ENCODE measurements around the gene ABHD6. TPM values are rescaled to one million over a fixed set of nuclear protein-coding genes. Genes with fewer than 3 reads are reported as not detected.

ABHD6 gene
- total RNA-seq, 1 experiment from 2014 or later, result 2.2 TPM

DNA sequence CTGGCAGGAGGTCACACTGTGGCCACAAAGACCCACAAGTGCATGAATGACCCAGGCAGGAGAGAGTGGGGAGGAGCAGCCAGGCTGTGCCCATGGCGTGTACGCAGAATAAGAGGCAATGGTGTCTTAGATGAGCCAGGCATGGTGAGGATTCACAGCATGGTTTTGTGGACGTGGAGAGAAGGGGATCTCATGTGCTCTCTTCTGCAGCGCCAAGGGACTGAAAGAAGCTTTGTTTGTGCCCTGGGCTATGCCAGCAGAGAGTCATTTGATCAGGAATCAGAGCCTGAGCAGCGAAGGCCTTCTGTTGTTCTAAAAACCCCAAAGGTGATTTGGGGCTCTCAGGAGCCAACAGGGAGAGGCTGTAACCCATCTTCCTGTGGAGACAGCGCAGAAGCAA is 49.8 kb downstream of the ABHD6 start:
- H3K27ac ChIP-seq (ENCODE audit: insufficient read length, low read depth, low read length), result no peak overlapping the region
- no peak overlapping the region for H4K91ac ChIP-seq (ENCODE audit: insufficient read length, low read depth, low read length)
- no peaks in the 10 kb centered on the region for H3K79me1 ChIP-seq (ENCODE audit: insufficient read depth, low read depth, low read length, poor library complexity, severe bottlenecking)
- no peak overlapping the region for H3K56ac ChIP-seq (ENCODE audit: insufficient read length, low read depth, low read length)
- H3K27me3 Mint-ChIP-seq (ENCODE audit: low read depth), result no peaks in the 10 kb centered on the region
- no peak overlapping the region for H3T11ph ChIP-seq (ENCODE audit: low read length)
- no peak overlapping the region for H3K4me3 Mint-ChIP-seq
- TF ChIP-seq, protein P1, sequence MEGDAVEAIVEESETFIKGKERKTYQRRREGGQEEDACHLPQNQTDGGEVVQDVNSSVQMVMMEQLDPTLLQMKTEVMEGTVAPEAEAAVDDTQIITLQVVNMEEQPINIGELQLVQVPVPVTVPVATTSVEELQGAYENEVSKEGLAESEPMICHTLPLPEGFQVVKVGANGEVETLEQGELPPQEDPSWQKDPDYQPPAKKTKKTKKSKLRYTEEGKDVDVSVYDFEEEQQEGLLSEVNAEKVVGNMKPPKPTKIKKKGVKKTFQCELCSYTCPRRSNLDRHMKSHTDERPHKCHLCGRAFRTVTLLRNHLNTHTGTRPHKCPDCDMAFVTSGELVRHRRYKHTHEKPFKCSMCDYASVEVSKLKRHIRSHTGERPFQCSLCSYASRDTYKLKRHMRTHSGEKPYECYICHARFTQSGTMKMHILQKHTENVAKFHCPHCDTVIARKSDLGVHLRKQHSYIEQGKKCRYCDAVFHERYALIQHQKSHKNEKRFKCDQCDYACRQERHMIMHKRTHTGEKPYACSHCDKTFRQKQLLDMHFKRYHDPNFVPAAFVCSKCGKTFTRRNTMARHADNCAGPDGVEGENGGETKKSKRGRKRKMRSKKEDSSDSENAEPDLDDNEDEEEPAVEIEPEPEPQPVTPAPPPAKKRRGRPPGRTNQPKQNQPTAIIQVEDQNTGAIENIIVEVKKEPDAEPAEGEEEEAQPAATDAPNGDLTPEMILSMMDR (conservative IDR thresholded peaks at IDR 0.05), result no peak
- peaks cover 3 to 17% (median 12%) of the 10 kb centered on the region in 3 experiments; a peak in 5 of 7 replicates for H3K36me3 Mint-ChIP-seq (ENCODE audit: insufficient read depth in 1 of 3, low read depth in 3 of 3)
- no peak overlapping the region for H2BK20ac ChIP-seq (ENCODE audit: low read depth, low read length, poor library complexity, severe bottlenecking)
- H3K79me2 ChIP-seq (ENCODE audit: insufficient read depth, low read length), result no peaks in the 10 kb centered on the region
- no peaks in the 10 kb centered on the region for H3K4me1 Mint-ChIP-seq
- H3K9me3 Mint-ChIP-seq, result peaks cover 14 to 18% of the 10 kb centered on the region in 2 experiments; a peak in 4 of 5 replicates
- H4K20me1 ChIP-seq (ENCODE audit: control insufficient read depth, insufficient read depth, insufficient read length), result no peaks in the 10 kb centered on the region
- no peak overlapping the region for H4K5ac ChIP-seq (ENCODE audit: insufficient read length, low read depth, low read length)
- no peaks in the 10 kb centered on the region for H3K23me2 ChIP-seq (ENCODE audit: insufficient read length, low read depth, low read length, poor library complexity, severe bottlenecking)
- H3K4ac ChIP-seq (ENCODE audit: low read depth, low read length), result no peak overlapping the region
- no peak overlapping the region for H2AFZ ChIP-seq (ENCODE audit: low read length)
- H4K8ac ChIP-seq (replicated peaks; ENCODE audit: insufficient read length, low read depth, low read length), result no peak overlapping the region
- no peak overlapping the region for H3K23ac ChIP-seq (ENCODE audit: insufficient read length, low read depth, low read length)
- H3K18ac ChIP-seq (ENCODE audit: insufficient read length, low read depth, low read length), result no peak overlapping the region
- peak overlapping the region in 1 of 3 experiments; percentile 54; a peak in 1 of 7 replicates for H3K27ac Mint-ChIP-seq
- H2BK15ac ChIP-seq (ENCODE audit: low read depth, low read length), result no peak overlapping the region
- no peak overlapping the region for H2BK5ac ChIP-seq (ENCODE audit: insufficient read length, low read length)
- no peak overlapping the region for H3K14ac ChIP-seq (ENCODE audit: insufficient read depth, low read length)
- WGBS (ENCODE audit: extremely low coverage, insufficient read length, low lambda C conversion rate), result no CpG with 5 or more reads among the region's 6 CpGs
- no peak overlapping the region for H2AK5ac ChIP-seq (ENCODE audit: insufficient read length, low read length)
- no peak overlapping the region for H2BK120ac ChIP-seq (ENCODE audit: low read depth, low read length, poor library complexity, severe bottlenecking)
- no peak overlapping the region for H3K4me2 ChIP-seq (ENCODE audit: insufficient read depth, insufficient read length, low read length)
- no peak for DNase-seq
- H3K27me3 ChIP-seq (ENCODE audit: insufficient read depth, low read length), result no peaks in the 10 kb centered on the region
- H2BK12ac ChIP-seq (ENCODE audit: insufficient read length, low read depth, low read length), result no peak overlapping the region
- H3K4me1 ChIP-seq (ENCODE audit: insufficient read depth, low read length), result no peaks in the 10 kb centered on the region
- H3K9ac ChIP-seq (ENCODE audit: extremely low read depth, insufficient read length, low read length), result no peak overlapping the region
- no peaks in the 10 kb centered on the region for H3K9me3 ChIP-seq (ENCODE audit: control insufficient read depth, low read depth, low read length)

Measured in H9 (cell line).